ENCODE measurements around the gene LINGO4.

LINGO4 gene

GRCh38 chr1:151833172-151833900 lies 28.1 kb upstream of the LINGO4 start:
- no peak for DNase-seq

GRCh38 chr1:151832318-151832980 lies 27.2 kb upstream of the LINGO4 start:
- peak; percentile 58 to 63 for DNase-seq

GRCh38 chr1:151831605-151832004 lies 26.4 kb upstream of the LINGO4 start, which contains the start of gene RORC:
TSS of gene RORC (minus strand) at chr1:151831802. CDS start at chr1:151831764, 38 bp downstream.
- peak in 1 of 2 experiments; percentile 63 for DNase-seq

- no peak for DNase-seq
Observed at GRCh38 chr1:151831256-151831591, 26.0 kb upstream of the LINGO4 start.

- DNase-seq = no peak
Observed at GRCh38 chr1:151830055-151830454, 24.8 kb upstream of the LINGO4 start.

- DNase-seq = no peak
Observed at GRCh38 chr1:151829352-151830046, 24.3 kb upstream of the LINGO4 start.

GRCh38 chr1:151828921-151829320 lies 23.7 kb upstream of the LINGO4 start:
- DNase-seq = no peak

GRCh38 chr1:151827853-151828252 lies 22.6 kb upstream of the LINGO4 start:
- DNase-seq = no peak

GRCh38 chr1:151825751-151826660 lies 20.8 kb upstream of the LINGO4 start:
- DNase-seq = no peak

GRCh38 chr1:151825204-151825603 lies 20.0 kb upstream of the LINGO4 start:
- no peak for DNase-seq

- DNase-seq = no peak
Observed at GRCh38 chr1:151823175-151823574, 18.0 kb upstream of the LINGO4 start.

- no peak for DNase-seq
Observed at GRCh38 chr1:151822404-151822803, 17.2 kb upstream of the LINGO4 start.

- no peak for DNase-seq
Observed at GRCh38 chr1:151820940-151821339, 15.7 kb upstream of the LINGO4 start.

- no peak for DNase-seq
Observed at GRCh38 chr1:151819976-151820623, 14.9 kb upstream of the LINGO4 start.

- DNase-seq = no peak
Observed at GRCh38 chr1:151819227-151819835, 14.1 kb upstream of the LINGO4 start.

GRCh38 chr1:151817353-151817730 lies 12.1 kb upstream of the LINGO4 start:
- DNase-seq = no peak

GRCh38 chr1:151816548-151817352 lies 11.5 kb upstream of the LINGO4 start:
- DNase-seq = no peak

GRCh38 chr1:151815716-151816327 lies 10.6 kb upstream of the LINGO4 start:
- DNase-seq = no peak

GRCh38 chr1:151814971-151815545 lies 9.8 kb upstream of the LINGO4 start:
- no peak for DNase-seq

GRCh38 chr1:151814426-151814825 lies 9.2 kb upstream of the LINGO4 start:
- no peak for DNase-seq
